WTC11 (cell line): ENCODE data around the gene TLE3. TPM values are rescaled to one million over a fixed set of nuclear protein-coding genes. Genes with fewer than 3 reads are reported as not detected.

ENCODE experiments used
- ATAC-seq: fragments of 200-7000 bp; cut with Tn5 transposase; 2 replicates; pipeline ENCODE4 v1.10.0; 2021; ENCODE audit warnings: mild to moderate bottlenecking, moderate library complexity
- CTCF ChIA-PET: fragments of 300-600 bp; sonication (Branson Sonifier 250); formaldehyde crosslinking; loops from one replicate; lab custom pipeline; 2021; ENCODE audit warnings: antibody characterized with exemption; lab: Charles Lee
- POLR2A ChIA-PET: fragments of 350-600 bp; sonication (Branson Sonifier 250); formaldehyde crosslinking; loops from one replicate; lab custom pipeline; 2021; ENCODE audit warnings: antibody characterized with exemption; lab: Charles Lee
- DNase-seq: peaks from one replicate; pipeline ENCODE4 v3.0.0; 2021; ENCODE audit warnings: low spot score
- H3K27ac Mint-ChIP-seq: 2 replicates; pipeline ENCODE4 v1.8.0; 2021; ENCODE audit warnings: mixed read lengths
- H3K27me3 Mint-ChIP-seq: 2 replicates; pipeline ENCODE4 v1.8.0; 2021; ENCODE audit warnings: low read depth, mild to moderate bottlenecking, moderate library complexity, mixed read lengths
- H3K36me3 Mint-ChIP-seq: 2 replicates; pipeline ENCODE4 v1.8.0; 2021; ENCODE audit warnings: mixed read lengths
- H3K4me1 Mint-ChIP-seq: 2 replicates; pipeline ENCODE4 v1.8.0; 2022; ENCODE audit warnings: mixed read lengths
- H3K4me3 Mint-ChIP-seq: 2 replicates; pipeline ENCODE4 v1.8.0; 2021; ENCODE audit warnings: mild to moderate bottlenecking, moderate library complexity, mixed read lengths
- H3K9me3 Mint-ChIP-seq: 2 replicates; pipeline ENCODE4 v1.8.0; 2021; ENCODE audit warnings: mixed read lengths
- CREB1 ChIP-seq: sonication (generic); formaldehyde crosslinking; IDR thresholded peaks from 2 replicates; pipeline ENCODE4 v1.8.0; 2023; ENCODE audit warnings: mild to moderate bottlenecking, missing genetic modification reagents
- ESRRA ChIP-seq: sonication (generic); formaldehyde crosslinking; IDR thresholded peaks from 2 replicates; pipeline ENCODE4 v1.8.1; 2022; ENCODE audit warnings: mild to moderate bottlenecking, missing genetic modification reagents, borderline replicate concordance
- FOXK1 ChIP-seq: sonication (generic); formaldehyde crosslinking; IDR thresholded peaks from 2 replicates; pipeline ENCODE4 v1.8.0; 2022; ENCODE audit warnings: mild to moderate bottlenecking, moderate library complexity, missing genetic modification reagents
- IRF2 ChIP-seq: sonication (generic); formaldehyde crosslinking; IDR thresholded peaks from 2 replicates; pipeline ENCODE4 v1.8.0; 2022; ENCODE audit warnings: low read depth, missing genetic modification reagents, borderline replicate concordance
- JAZF1 ChIP-seq: fragments of 250-450 bp; sonication (Bioruptor Pico); IDR thresholded peaks from 2 replicates; pipeline ENCODE4 v1.9.0; 2021; ENCODE audit warnings: moderate library complexity, mild to moderate bottlenecking, inconsistent platforms
- PRRX2 ChIP-seq: fragments of 250-450 bp; sonication (Bioruptor Pico); IDR thresholded peaks from 2 replicates; pipeline ENCODE4 v1.8.0; 2021; ENCODE audit warnings: mild to moderate bottlenecking
- TCF7 ChIP-seq: sonication (generic); formaldehyde crosslinking; IDR thresholded peaks from 2 replicates; pipeline ENCODE4 v1.8.0; 2022; ENCODE audit warnings: mild to moderate bottlenecking, low read depth, missing genetic modification reagents, moderate library complexity
- ZBTB21 ChIP-seq: sonication (generic); formaldehyde crosslinking; IDR thresholded peaks from 2 replicates; pipeline ENCODE4 v1.8.1; 2023; ENCODE audit warnings: mild to moderate bottlenecking, missing genetic modification reagents, borderline replicate concordance
- ZNF232 ChIP-seq: sonication (generic); formaldehyde crosslinking; IDR thresholded peaks from 2 replicates; pipeline ENCODE4 v1.8.0; 2022; ENCODE audit warnings: mild to moderate bottlenecking, missing genetic modification reagents
- ZNF317 ChIP-seq: sonication (generic); formaldehyde crosslinking; IDR thresholded peaks from 2 replicates; pipeline ENCODE4 v1.8.1; 2023; ENCODE audit warnings: low read depth, mild to moderate bottlenecking, moderate library complexity, missing genetic modification reagents, borderline replicate concordance
- total RNA-seq: library from RNA; stranded (reverse); gene quantifications from 3 replicates; pipeline ENCODE4 v1.2.3, GENCODE V29; 2021
- TF ChIP-seq, protein P1 (sequence below): sonication (generic); formaldehyde crosslinking; IDR thresholded peaks from 2 replicates; pipeline ENCODE4 v1.8.0; 2022; ENCODE audit warnings: mild to moderate bottlenecking, missing genetic modification reagents
- TF ChIP-seq, protein P2 (sequence below): sonication (generic); formaldehyde crosslinking; IDR thresholded peaks from 2 replicates; pipeline ENCODE4 v1.8.1; 2022; ENCODE audit warnings: low read depth, missing genetic modification reagents, borderline replicate concordance
- TF ChIP-seq, protein P3 (sequence below): sonication (generic); formaldehyde crosslinking; IDR thresholded peaks from 2 replicates; pipeline ENCODE4 v1.8.1; 2023; ENCODE audit warnings: mild to moderate bottlenecking, missing genetic modification reagents, borderline replicate concordance
- TF ChIP-seq, protein P4 (sequence below): sonication (generic); formaldehyde crosslinking; IDR thresholded peaks from 2 replicates; pipeline ENCODE4 v1.8.1; 2023; ENCODE audit warnings: mild to moderate bottlenecking, missing genetic modification reagents, moderate library complexity
- TF ChIP-seq, protein P5 (sequence below): sonication (generic); formaldehyde crosslinking; IDR thresholded peaks from 2 replicates; pipeline ENCODE4 v1.8.1; 2023; ENCODE audit warnings: mild to moderate bottlenecking, missing genetic modification reagents
- TF ChIP-seq, protein P6 (sequence below): sonication (generic); formaldehyde crosslinking; IDR thresholded peaks from 2 replicates; pipeline ENCODE4 v1.8.1; 2023; ENCODE audit warnings: mild to moderate bottlenecking, missing genetic modification reagents
- TF ChIP-seq, protein P7 (sequence below): fragments of 250-450 bp; sonication (Bioruptor Pico); IDR thresholded peaks from 2 replicates; pipeline ENCODE4 v1.9.0; 2021; ENCODE audit warnings: moderate library complexity, mild to moderate bottlenecking, inconsistent platforms, borderline replicate concordance
- TF ChIP-seq, protein P8 (sequence below): sonication (generic); formaldehyde crosslinking; IDR thresholded peaks from 2 replicates; pipeline ENCODE4 v1.8.0; 2023; ENCODE audit warnings: mild to moderate bottlenecking, missing genetic modification reagents
- TF ChIP-seq, protein P9 (sequence below): sonication (generic); formaldehyde crosslinking; IDR thresholded peaks from 2 replicates; pipeline ENCODE4 v1.8.1; 2023; ENCODE audit warnings: mild to moderate bottlenecking, moderate library complexity, missing genetic modification reagents

Gene TLE3
- total RNA-seq, 1 experiment from 2014 or later, result 78.7 TPM

DNA sequence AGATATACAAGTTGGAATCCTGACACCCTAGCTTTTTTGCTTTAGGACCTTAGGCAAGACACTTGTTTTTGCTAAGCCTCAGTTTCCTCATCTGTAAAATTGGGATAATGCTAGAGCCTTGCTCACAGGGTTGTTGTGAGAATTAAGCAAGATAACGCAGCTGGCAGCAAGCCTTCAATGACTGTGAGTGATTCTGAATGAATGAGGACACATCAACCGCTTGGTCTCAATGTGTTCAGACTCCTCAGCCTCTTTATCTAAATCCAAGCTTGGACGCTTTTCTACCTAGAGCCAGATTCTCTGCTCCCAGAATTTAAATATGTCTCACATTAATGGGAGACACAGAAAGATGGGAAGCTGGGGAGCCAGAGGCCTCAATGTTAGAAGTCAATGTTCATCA, 11.8 kb upstream of the TLE3 start:
- no peak overlapping the region for H3K27ac Mint-ChIP-seq
- ATAC-seq, result no peak
- peaks cover 27% of the 10 kb centered on the region for H3K4me1 Mint-ChIP-seq
- no peak for DNase-seq
- no peaks in the 10 kb centered on the region for H3K36me3 Mint-ChIP-seq
- no peak overlapping the region for H3K4me3 Mint-ChIP-seq
- H3K9me3 Mint-ChIP-seq, result no peaks in the 10 kb centered on the region
- CTCF ChIA-PET, result no interaction called here
- peaks cover 21% of the 10 kb centered on the region for H3K27me3 Mint-ChIP-seq
- POLR2A ChIA-PET, result interaction anchor here (0.8 kb wide), 1 partner anchor 11 kb away, joined by 4 read pairs; no protein-coding TSS in a partner anchor
- TF ChIP-seq, protein P1, sequence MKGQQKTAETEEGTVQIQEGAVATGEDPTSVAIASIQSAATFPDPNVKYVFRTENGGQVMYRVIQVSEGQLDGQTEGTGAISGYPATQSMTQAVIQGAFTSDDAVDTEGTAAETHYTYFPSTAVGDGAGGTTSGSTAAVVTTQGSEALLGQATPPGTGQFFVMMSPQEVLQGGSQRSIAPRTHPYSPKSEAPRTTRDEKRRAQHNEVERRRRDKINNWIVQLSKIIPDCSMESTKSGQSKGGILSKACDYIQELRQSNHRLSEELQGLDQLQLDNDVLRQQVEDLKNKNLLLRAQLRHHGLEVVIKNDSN (CRISPR knock-in tag), result no peak
- TF ChIP-seq, protein P2, sequence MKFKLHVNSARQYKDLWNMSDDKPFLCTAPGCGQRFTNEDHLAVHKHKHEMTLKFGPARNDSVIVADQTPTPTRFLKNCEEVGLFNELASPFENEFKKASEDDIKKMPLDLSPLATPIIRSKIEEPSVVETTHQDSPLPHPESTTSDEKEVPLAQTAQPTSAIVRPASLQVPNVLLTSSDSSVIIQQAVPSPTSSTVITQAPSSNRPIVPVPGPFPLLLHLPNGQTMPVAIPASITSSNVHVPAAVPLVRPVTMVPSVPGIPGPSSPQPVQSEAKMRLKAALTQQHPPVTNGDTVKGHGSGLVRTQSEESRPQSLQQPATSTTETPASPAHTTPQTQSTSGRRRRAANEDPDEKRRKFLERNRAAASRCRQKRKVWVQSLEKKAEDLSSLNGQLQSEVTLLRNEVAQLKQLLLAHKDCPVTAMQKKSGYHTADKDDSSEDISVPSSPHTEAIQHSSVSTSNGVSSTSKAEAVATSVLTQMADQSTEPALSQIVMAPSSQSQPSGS (CRISPR knock-in tag), result no peak
- TF ChIP-seq IRF2 (no peak), ESRRA (CRISPR knock-in tag) (no peak), ZNF317 (CRISPR knock-in tag) (no peak), JAZF1 (CRISPR knock-in tag) (no peak), TCF7 (CRISPR knock-in tag) (no peak), FOXK1 (CRISPR knock-in tag) (no peak), PRRX2 (CRISPR knock-in tag) (no peak), ZNF232 (CRISPR knock-in tag) (no peak), CREB1 (CRISPR knock-in tag) (no peak), ZBTB21 (CRISPR knock-in tag) (no peak)
- TF ChIP-seq, protein P3, sequence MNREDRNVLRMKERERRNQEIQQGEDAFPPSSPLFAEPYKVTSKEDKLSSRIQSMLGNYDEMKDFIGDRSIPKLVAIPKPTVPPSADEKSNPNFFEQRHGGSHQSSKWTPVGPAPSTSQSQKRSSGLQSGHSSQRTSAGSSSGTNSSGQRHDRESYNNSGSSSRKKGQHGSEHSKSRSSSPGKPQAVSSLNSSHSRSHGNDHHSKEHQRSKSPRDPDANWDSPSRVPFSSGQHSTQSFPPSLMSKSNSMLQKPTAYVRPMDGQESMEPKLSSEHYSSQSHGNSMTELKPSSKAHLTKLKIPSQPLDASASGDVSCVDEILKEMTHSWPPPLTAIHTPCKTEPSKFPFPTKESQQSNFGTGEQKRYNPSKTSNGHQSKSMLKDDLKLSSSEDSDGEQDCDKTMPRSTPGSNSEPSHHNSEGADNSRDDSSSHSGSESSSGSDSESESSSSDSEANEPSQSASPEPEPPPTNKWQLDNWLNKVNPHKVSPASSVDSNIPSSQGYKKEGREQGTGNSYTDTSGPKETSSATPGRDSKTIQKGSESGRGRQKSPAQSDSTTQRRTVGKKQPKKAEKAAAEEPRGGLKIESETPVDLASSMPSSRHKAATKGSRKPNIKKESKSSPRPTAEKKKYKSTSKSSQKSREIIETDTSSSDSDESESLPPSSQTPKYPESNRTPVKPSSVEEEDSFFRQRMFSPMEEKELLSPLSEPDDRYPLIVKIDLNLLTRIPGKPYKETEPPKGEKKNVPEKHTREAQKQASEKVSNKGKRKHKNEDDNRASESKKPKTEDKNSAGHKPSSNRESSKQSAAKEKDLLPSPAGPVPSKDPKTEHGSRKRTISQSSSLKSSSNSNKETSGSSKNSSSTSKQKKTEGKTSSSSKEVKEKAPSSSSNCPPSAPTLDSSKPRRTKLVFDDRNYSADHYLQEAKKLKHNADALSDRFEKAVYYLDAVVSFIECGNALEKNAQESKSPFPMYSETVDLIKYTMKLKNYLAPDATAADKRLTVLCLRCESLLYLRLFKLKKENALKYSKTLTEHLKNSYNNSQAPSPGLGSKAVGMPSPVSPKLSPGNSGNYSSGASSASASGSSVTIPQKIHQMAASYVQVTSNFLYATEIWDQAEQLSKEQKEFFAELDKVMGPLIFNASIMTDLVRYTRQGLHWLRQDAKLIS, result no peak
- TF ChIP-seq, protein P4, sequence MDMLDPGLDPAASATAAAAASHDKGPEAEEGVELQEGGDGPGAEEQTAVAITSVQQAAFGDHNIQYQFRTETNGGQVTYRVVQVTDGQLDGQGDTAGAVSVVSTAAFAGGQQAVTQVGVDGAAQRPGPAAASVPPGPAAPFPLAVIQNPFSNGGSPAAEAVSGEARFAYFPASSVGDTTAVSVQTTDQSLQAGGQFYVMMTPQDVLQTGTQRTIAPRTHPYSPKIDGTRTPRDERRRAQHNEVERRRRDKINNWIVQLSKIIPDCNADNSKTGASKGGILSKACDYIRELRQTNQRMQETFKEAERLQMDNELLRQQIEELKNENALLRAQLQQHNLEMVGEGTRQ, result no peak
- TF ChIP-seq, protein P5, sequence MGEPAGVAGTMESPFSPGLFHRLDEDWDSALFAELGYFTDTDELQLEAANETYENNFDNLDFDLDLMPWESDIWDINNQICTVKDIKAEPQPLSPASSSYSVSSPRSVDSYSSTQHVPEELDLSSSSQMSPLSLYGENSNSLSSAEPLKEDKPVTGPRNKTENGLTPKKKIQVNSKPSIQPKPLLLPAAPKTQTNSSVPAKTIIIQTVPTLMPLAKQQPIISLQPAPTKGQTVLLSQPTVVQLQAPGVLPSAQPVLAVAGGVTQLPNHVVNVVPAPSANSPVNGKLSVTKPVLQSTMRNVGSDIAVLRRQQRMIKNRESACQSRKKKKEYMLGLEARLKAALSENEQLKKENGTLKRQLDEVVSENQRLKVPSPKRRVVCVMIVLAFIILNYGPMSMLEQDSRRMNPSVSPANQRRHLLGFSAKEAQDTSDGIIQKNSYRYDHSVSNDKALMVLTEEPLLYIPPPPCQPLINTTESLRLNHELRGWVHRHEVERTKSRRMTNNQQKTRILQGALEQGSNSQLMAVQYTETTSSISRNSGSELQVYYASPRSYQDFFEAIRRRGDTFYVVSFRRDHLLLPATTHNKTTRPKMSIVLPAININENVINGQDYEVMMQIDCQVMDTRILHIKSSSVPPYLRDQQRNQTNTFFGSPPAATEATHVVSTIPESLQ, result no peak
- TF ChIP-seq, protein P6, sequence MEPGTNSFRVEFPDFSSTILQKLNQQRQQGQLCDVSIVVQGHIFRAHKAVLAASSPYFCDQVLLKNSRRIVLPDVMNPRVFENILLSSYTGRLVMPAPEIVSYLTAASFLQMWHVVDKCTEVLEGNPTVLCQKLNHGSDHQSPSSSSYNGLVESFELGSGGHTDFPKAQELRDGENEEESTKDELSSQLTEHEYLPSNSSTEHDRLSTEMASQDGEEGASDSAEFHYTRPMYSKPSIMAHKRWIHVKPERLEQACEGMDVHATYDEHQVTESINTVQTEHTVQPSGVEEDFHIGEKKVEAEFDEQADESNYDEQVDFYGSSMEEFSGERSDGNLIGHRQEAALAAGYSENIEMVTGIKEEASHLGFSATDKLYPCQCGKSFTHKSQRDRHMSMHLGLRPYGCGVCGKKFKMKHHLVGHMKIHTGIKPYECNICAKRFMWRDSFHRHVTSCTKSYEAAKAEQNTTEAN (CRISPR knock-in tag), result no peak
- TF ChIP-seq, protein P7, sequence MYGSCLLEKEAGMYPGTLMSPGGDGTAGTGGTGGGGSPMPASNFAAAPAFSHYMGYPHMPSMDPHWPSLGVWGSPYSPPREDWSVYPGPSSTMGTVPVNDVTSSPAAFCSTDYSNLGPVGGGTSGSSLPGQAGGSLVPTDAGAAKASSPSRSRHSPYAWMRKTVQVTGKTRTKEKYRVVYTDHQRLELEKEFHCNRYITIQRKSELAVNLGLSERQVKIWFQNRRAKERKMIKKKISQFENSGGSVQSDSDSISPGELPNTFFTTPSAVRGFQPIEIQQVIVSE (CRISPR knock-in tag), result no peak
- TF ChIP-seq, protein P8, sequence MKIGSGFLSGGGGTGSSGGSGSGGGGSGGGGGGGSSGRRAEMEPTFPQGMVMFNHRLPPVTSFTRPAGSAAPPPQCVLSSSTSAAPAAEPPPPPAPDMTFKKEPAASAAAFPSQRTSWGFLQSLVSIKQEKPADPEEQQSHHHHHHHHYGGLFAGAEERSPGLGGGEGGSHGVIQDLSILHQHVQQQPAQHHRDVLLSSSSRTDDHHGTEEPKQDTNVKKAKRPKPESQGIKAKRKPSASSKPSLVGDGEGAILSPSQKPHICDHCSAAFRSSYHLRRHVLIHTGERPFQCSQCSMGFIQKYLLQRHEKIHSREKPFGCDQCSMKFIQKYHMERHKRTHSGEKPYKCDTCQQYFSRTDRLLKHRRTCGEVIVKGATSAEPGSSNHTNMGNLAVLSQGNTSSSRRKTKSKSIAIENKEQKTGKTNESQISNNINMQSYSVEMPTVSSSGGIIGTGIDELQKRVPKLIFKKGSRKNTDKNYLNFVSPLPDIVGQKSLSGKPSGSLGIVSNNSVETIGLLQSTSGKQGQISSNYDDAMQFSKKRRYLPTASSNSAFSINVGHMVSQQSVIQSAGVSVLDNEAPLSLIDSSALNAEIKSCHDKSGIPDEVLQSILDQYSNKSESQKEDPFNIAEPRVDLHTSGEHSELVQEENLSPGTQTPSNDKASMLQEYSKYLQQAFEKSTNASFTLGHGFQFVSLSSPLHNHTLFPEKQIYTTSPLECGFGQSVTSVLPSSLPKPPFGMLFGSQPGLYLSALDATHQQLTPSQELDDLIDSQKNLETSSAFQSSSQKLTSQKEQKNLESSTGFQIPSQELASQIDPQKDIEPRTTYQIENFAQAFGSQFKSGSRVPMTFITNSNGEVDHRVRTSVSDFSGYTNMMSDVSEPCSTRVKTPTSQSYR (CRISPR knock-in tag), result no peak
- TF ChIP-seq, protein P9, sequence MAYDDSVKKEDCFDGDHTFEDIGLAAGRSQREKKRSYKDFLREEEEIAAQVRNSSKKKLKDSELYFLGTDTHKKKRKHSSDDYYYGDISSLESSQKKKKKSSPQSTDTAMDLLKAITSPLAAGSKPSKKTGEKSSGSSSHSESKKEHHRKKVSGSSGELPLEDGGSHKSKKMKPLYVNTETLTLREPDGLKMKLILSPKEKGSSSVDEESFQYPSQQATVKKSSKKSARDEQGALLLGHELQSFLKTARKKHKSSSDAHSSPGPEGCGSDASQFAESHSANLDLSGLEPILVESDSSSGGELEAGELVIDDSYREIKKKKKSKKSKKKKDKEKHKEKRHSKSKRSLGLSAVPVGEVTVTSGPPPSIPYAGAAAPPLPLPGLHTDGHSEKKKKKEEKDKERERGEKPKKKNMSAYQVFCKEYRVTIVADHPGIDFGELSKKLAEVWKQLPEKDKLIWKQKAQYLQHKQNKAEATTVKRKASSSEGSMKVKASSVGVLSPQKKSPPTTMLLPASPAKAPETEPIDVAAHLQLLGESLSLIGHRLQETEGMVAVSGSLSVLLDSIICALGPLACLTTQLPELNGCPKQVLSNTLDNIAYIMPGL, result no peak
